HEK293 (cell line): Measurements from ENCODE around the gene NANS.

Experiments
- CTCF ChIA-PET: fragments of 350-600 bp; formaldehyde crosslinking; extraction: SDS; loops from one replicate; lab custom pipeline; 2021; ENCODE audit warnings: antibody characterized with exemption; lab: Yijun Ruan, JAX
- POLR2A ChIA-PET: fragments of 300-600 bp; formaldehyde crosslinking; extraction: SDS; loops from one replicate; lab custom pipeline; 2020; ENCODE audit warnings: antibody characterized with exemption, inconsistent platforms; lab: Yijun Ruan, JAX
- H3K27ac ChIP-seq: fragments of 200-500 bp; sonication (Bioruptor generic); 2 replicates; pipeline ENCODE4 v1.5.1; 2014; ENCODE audit warnings: low read depth, low read length, control low read depth, inconsistent platforms; ENCODE audit errors: extremely low read depth
- H3K36me3 ChIP-seq, 2 experiments: fragments of 200-500 bp in 1 of 2; sonication (Bioruptor generic) in 1 of 2; 1 replicate in 1 of 2; 2 replicates in 1 of 2; pipeline ENCODE4 v1.5.1; 2014 to 2017; ENCODE audit warnings: inconsistent platforms in 2 of 2, low read length in 2 of 2; ENCODE audit not compliant: control insufficient read depth in 2 of 2, insufficient read depth in 1 of 2
- H3K4me1 ChIP-seq: fragments of 200-500 bp; sonication (Bioruptor generic); 2 replicates; pipeline ENCODE4 v1.5.1; 2014; ENCODE audit warnings: mild to moderate bottlenecking, low read length, inconsistent platforms; ENCODE audit not compliant: control insufficient read depth, insufficient read depth
- H3K4me3 ChIP-seq: 2 replicates; pipeline ENCODE4 v1.5.1; 2011; ENCODE audit warnings: low read depth, mild to moderate bottlenecking, control low read depth, low read length, moderate library complexity
- H3K9me3 ChIP-seq: fragments of 200-500 bp; sonication (Bioruptor generic); 2 replicates; pipeline ENCODE4 v1.5.1; 2014; ENCODE audit warnings: low read depth, low read length, inconsistent platforms; ENCODE audit not compliant: control insufficient read depth, insufficient read depth
- EGR2 ChIP-seq: fragments of 450-650 bp; formaldehyde crosslinking; IDR thresholded peaks from 2 replicates; pipeline ENCODE4 v1.5.1; 2016; ENCODE audit warnings: low read depth, missing biosample characterization, missing genetic modification characterization
- HOXC10 ChIP-seq: sonication (generic); formaldehyde crosslinking; IDR thresholded peaks from 2 replicates; pipeline ENCODE4 v1.8.1; 2023; ENCODE audit warnings: mild to moderate bottlenecking, missing genetic modification reagents
- KLF1 ChIP-seq: fragments of 450-650 bp; formaldehyde crosslinking; IDR thresholded peaks from 2 replicates; pipeline ENCODE4 v1.5.1; 2016; ENCODE audit warnings: missing biosample characterization, missing genetic modification characterization
- ZNF121 ChIP-seq: fragments of 450-650 bp; formaldehyde crosslinking; IDR thresholded peaks from 2 replicates; pipeline ENCODE4 v1.5.1; 2016; ENCODE audit warnings: missing biosample characterization, missing genetic modification characterization
- ZNF2 ChIP-seq: fragments of 450-650 bp; formaldehyde crosslinking; IDR thresholded peaks from 2 replicates; pipeline ENCODE4 v1.5.1; 2016; ENCODE audit warnings: missing biosample characterization, missing genetic modification characterization
- ZNF223 ChIP-seq: fragments of 450-650 bp; formaldehyde crosslinking; IDR thresholded peaks from 2 replicates; pipeline ENCODE4 v1.5.1; 2016; ENCODE audit warnings: missing biosample characterization, missing genetic modification characterization
- ZNF23 ChIP-seq: fragments of 450-650 bp; formaldehyde crosslinking; IDR thresholded peaks from 2 replicates; pipeline ENCODE4 v1.5.1; 2016; ENCODE audit warnings: missing biosample characterization, missing genetic modification characterization, borderline replicate concordance
- ZNF248 ChIP-seq: fragments of 450-650 bp; formaldehyde crosslinking; IDR thresholded peaks from 2 replicates; pipeline ENCODE4 v1.5.1; 2017; ENCODE audit warnings: missing biosample characterization, missing genetic modification characterization
- ZNF311 ChIP-seq: fragments of 450-650 bp; formaldehyde crosslinking; IDR thresholded peaks from 2 replicates; pipeline ENCODE4 v1.5.1; 2017; ENCODE audit warnings: missing biosample characterization, missing genetic modification characterization, borderline replicate concordance
- ZNF335 ChIP-seq: fragments of 450-650 bp; formaldehyde crosslinking; conservative IDR thresholded peaks from 2 replicates; pipeline ENCODE4 v1.5.1; 2016; ENCODE audit warnings: missing biosample characterization, missing genetic modification characterization
- ZNF394 ChIP-seq: fragments of 450-650 bp; formaldehyde crosslinking; IDR thresholded peaks from 2 replicates; pipeline ENCODE4 v1.5.1; 2016; ENCODE audit warnings: missing biosample characterization, missing genetic modification characterization, mild to moderate bottlenecking, moderate library complexity, borderline replicate concordance
- ZNF624 ChIP-seq: fragments of 450-650 bp; formaldehyde crosslinking; IDR thresholded peaks from 2 replicates; pipeline ENCODE4 v1.5.1; 2017; ENCODE audit warnings: missing biosample characterization, missing genetic modification characterization
- ZNF677 ChIP-seq: fragments of 450-650 bp; IDR thresholded peaks from 2 replicates; pipeline ENCODE4 v1.5.0; 2018; ENCODE audit warnings: missing biosample characterization, mild to moderate bottlenecking, missing genetic modification characterization, moderate library complexity
- TF ChIP-seq, protein P1 (sequence below): fragments of 450-650 bp; IDR thresholded peaks from 2 replicates; pipeline ENCODE4 v1.5.1; 2018; ENCODE audit warnings: missing biosample characterization, mild to moderate bottlenecking, missing genetic modification characterization
- TF ChIP-seq, protein P2 (sequence below): fragments of 450-650 bp; formaldehyde crosslinking; IDR thresholded peaks from 2 replicates; pipeline ENCODE4 v1.5.1; 2017; ENCODE audit warnings: missing biosample characterization, mild to moderate bottlenecking, missing genetic modification characterization, moderate library complexity
- TF ChIP-seq, protein P3 (sequence below): fragments of 450-650 bp; formaldehyde crosslinking; IDR thresholded peaks from 2 replicates; pipeline ENCODE4 v1.5.1; 2016; ENCODE audit warnings: missing biosample characterization, missing genetic modification characterization
- TF ChIP-seq, protein P4 (sequence below): fragments of 450-650 bp; formaldehyde crosslinking; IDR thresholded peaks from 2 replicates; pipeline ENCODE4 v1.5.1; 2016; ENCODE audit warnings: missing biosample characterization, missing genetic modification characterization
- TF ChIP-seq, protein P5 (sequence below): fragments of 450-650 bp; formaldehyde crosslinking; IDR thresholded peaks from 2 replicates; pipeline ENCODE4 v1.5.1; 2016; ENCODE audit warnings: missing biosample characterization, missing genetic modification characterization

NANS gene

DNA sequence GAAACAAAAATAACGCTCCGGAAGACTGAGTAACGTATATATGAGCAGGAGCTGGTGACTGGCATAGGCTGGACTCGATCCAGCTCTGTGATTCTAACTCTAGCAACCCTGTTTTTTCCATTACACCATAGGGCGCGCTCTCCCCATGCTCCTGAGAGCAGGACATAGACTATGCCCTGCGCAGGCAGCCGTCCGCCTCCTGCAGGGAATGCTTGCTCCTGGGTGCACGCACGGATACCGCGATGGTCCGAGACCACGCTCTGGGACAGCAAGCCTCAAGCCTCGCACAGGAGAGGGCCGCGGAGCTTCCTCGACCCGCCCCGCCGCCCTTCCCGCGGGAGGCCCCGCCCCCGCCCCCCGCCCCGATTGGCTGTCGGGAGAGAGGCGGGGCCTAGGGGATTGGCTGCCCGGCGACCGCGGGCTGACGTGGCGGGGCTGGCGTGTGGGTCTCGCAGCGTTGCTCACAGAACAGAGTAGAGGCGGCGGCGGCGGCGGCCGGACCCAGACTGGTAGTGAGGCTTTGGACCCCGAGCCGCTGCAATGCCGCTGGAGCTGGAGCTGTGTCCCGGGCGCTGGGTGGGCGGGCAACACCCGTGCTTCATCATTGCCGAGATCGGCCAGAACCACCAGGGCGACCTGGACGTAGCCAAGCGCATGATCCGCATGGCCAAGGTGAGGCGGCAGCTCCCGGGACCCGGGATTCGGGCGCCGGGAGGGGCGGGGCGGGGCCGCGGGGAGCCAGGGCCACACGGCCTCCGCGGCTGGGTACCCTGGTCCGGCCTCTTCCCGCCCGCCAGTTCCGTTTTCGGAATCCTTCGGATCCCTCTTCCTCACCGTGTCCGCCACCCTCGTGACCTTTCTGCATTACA, at the start of gene NANS (continued):
- TF ChIP-seq ZNF121 (tag by site-specific recombination) (peak; percentile 98), ZNF335 (peak; percentile 76), ZNF2 (no peak), ZNF311 (tag by site-specific recombination) (no peak), HOXC10 (CRISPR knock-in tag) (no peak)
- TF ChIP-seq, protein P1, sequence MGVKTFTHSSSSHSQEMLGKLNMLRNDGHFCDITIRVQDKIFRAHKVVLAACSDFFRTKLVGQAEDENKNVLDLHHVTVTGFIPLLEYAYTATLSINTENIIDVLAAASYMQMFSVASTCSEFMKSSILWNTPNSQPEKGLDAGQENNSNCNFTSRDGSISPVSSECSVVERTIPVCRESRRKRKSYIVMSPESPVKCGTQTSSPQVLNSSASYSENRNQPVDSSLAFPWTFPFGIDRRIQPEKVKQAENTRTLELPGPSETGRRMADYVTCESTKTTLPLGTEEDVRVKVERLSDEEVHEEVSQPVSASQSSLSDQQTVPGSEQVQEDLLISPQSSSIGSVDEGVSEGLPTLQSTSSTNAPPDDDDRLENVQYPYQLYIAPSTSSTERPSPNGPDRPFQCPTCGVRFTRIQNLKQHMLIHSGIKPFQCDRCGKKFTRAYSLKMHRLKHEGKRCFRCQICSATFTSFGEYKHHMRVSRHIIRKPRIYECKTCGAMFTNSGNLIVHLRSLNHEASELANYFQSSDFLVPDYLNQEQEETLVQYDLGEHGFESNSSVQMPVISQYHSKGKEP = peak; percentile 87; the same call in 1 of the 2 replicates
- TF ChIP-seq, protein P2, sequence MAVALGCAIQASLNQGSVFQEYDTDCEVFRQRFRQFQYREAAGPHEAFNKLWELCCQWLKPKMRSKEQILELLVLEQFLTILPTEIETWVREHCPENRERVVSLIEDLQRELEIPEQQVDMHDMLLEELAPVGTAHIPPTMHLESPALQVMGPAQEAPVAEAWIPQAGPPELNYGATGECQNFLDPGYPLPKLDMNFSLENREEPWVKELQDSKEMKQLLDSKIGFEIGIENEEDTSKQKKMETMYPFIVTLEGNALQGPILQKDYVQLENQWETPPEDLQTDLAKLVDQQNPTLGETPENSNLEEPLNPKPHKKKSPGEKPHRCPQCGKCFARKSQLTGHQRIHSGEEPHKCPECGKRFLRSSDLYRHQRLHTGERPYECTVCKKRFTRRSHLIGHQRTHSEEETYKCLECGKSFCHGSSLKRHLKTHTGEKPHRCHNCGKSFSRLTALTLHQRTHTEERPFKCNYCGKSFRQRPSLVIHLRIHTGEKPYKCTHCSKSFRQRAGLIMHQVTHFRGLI (tag by site-specific recombination) = no peak
- TF ChIP-seq, protein P3, sequence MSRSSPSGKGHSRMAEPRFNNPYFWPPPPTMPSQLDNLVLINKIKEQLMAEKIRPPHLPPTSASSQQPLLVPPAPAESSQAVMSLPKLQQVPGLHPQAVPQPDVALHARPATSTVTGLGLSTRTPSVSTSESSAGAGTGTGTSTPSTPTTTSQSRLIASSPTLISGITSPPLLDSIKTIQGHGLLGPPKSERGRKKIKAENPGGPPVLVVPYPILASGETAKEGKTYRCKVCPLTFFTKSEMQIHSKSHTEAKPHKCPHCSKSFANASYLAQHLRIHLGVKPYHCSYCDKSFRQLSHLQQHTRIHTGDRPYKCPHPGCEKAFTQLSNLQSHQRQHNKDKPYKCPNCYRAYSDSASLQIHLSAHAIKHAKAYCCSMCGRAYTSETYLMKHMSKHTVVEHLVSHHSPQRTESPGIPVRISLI (tag by site-specific recombination) = no peak
- TF ChIP-seq, protein P4, sequence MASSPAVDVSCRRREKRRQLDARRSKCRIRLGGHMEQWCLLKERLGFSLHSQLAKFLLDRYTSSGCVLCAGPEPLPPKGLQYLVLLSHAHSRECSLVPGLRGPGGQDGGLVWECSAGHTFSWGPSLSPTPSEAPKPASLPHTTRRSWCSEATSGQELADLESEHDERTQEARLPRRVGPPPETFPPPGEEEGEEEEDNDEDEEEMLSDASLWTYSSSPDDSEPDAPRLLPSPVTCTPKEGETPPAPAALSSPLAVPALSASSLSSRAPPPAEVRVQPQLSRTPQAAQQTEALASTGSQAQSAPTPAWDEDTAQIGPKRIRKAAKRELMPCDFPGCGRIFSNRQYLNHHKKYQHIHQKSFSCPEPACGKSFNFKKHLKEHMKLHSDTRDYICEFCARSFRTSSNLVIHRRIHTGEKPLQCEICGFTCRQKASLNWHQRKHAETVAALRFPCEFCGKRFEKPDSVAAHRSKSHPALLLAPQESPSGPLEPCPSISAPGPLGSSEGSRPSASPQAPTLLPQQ (tag by site-specific recombination) = peak; percentile 44; the same call in 1 of the 2 replicates
- TF ChIP-seq, protein P5, sequence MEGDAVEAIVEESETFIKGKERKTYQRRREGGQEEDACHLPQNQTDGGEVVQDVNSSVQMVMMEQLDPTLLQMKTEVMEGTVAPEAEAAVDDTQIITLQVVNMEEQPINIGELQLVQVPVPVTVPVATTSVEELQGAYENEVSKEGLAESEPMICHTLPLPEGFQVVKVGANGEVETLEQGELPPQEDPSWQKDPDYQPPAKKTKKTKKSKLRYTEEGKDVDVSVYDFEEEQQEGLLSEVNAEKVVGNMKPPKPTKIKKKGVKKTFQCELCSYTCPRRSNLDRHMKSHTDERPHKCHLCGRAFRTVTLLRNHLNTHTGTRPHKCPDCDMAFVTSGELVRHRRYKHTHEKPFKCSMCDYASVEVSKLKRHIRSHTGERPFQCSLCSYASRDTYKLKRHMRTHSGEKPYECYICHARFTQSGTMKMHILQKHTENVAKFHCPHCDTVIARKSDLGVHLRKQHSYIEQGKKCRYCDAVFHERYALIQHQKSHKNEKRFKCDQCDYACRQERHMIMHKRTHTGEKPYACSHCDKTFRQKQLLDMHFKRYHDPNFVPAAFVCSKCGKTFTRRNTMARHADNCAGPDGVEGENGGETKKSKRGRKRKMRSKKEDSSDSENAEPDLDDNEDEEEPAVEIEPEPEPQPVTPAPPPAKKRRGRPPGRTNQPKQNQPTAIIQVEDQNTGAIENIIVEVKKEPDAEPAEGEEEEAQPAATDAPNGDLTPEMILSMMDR (tag by site-specific recombination) = peak; percentile 46; the same call in 1 of the 2 replicates
- TF ChIP-seq, all 188 proteins: peak for 40

DNA sequence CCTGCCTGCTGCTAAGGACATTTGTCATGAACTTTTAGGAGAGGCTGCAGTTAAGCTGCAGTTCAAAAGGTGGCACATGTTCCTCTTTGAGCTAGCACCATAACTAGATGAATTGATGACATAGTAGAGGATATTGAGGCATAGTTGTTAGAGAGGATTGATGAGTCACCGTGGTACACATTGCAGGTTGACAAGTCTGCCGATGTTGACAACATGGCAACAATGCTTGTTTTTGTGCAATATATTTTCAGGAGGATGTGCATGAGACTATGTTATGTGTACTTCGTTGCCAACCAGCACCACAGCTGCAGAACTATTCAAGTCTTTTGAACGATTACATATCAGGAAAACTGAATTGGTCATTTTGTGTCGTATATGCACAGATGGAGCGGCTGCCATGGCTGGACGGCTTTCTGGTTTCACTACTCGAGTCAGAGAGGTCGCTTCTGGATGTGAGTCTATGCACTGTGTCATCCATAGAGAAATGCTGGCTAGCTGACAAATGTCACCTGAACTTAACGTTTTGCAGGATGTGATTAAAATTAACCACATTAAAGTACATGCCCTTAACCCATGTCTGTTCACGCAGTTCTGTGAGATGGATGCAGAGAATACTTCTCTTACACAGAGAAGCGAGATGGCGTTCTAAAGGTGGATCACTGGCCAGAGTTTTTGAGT, 49.1 kb upstream of the NANS start:
- TF ChIP-seq ZNF677 (tag by site-specific recombination) = no peak
- TF ChIP-seq ZNF248 (tag by site-specific recombination) = no peak
- no peak for TF ChIP-seq KLF1 (tag by site-specific recombination)
- TF ChIP-seq ZNF23 (tag by site-specific recombination) = no peak
- no peak for TF ChIP-seq EGR2 (tag by site-specific recombination)
- TF ChIP-seq ZNF624 = no peak
- TF ChIP-seq ZNF394 (tag by site-specific recombination) = no peak
- TF ChIP-seq ZNF223 (tag by site-specific recombination) = no peak
- no peak overlapping the region for H3K27ac ChIP-seq
- no peak overlapping the region for H3K4me3 ChIP-seq
- ChIA-PET CTCF (interaction anchor here (0.7 to 1.6 kb wide), 3 partner anchors 13 to 1410 kb away, joined by 3 to 5 read pairs (median 4); partner anchors contain the start of gene TRMO), POLR2A (interaction anchor here (0.8 kb wide), 1 partner anchor 85 kb away, joined by 3 read pairs; the partner anchor contains the start of gene TRMO)
- no peaks in the 10 kb centered on the region for H3K9me3 ChIP-seq
- H3K4me1 ChIP-seq = no peaks in the 10 kb centered on the region
- H3K36me3 ChIP-seq = peaks cover 25 to 99% of the 10 kb centered on the region in 2 experiments
